Measurements from ENCODE around the gene RAB11FIP3. TPM values are rescaled to one million over a fixed set of nuclear protein-coding genes. Genes with fewer than 3 reads are reported as not detected.

The RAB11FIP3 gene
- polyA plus RNA-seq, 1 of the 3 experiments (the other 2 are of a cell fraction), result 24.8 TPM

DNA sequence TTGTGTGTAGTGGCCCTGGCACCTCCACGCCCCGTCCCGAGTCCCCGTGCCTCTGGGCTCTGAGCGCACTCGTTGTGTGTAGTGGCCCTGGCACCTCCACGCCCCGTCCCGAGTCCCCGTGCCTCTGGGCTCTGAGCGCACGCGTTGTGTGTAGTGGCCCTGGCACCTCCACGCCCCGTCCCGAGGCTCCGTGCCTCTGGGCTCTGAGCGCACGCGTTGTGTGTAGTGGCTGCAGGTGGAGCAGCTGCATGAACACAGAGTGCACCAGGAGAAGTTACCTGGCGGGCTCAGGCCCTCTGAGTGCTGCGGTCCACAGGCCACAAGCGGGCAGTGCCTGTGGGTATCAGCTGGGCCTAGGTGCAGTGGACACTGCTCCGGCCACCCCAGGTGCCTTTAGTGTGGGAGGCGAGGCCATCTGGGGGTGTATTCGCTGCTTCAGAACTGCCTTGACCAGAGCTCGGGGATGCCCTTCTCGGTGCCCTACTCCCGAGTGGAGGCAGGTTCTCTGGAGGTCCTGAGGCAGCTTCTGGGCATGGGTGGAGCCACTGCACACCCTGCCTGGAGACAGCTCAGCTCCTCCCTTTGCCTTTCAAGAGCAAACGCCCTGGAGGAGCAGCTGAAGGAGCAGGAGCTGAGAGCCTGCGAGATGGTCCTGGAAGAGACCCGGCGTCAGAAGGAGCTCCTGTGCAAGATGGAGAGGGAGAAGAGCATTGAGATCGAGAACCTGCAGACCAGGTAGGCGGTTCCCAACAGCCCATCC lies 84.8 kb downstream of the RAB11FIP3 start:
- DNase-seq, result no peak
- Histone ChIP-seq H3K79me2 (ENCODE audit: insufficient read depth) (no peaks in the 10 kb centered on the region), H3K27ac (ENCODE audit: low read depth in 2 of 2, low read length in 1 of 2) (no peak overlapping the region), H3K9me2 (no peaks in the 10 kb centered on the region), H3K27me3 (ENCODE audit: insufficient read depth) (no peaks in the 10 kb centered on the region), H3K4me2 (no peak overlapping the region), H4K20me1 (ENCODE audit: insufficient read depth) (no peaks in the 10 kb centered on the region), H2AFZ (ENCODE audit: low read depth) (no peak overlapping the region), H3F3A (replicated peaks; ENCODE audit: insufficient read depth) (no peaks in the 10 kb centered on the region), H3K9me3 (no peaks in the 10 kb centered on the region), H3K4me3 (ENCODE audit: low read depth in 2 of 2, low read length in 1 of 2) (no peak overlapping the region), H3K4me1 (ENCODE audit: control insufficient read depth in 1 of 2, insufficient read depth in 2 of 2, low read depth in 1 of 2, low read length in 1 of 2) (no peaks in the 10 kb centered on the region), H3K9ac (no peak overlapping the region), H3K36me3 (replicated peaks in 1 of 2; ENCODE audit: control insufficient read depth in 1 of 2, insufficient read depth in 2 of 2, low read length in 1 of 2) (peaks cover 3 to 23% of the 10 kb centered on the region in 2 experiments)
- WGBS (ENCODE audit: low lambda C conversion rate), result 97% methylated on average over 32 of the region's 35 CpGs
- ChIA-PET CTCF (no interaction called here), POLR2A (no interaction called here)
- TF ChIP-seq EP300 (IDR thresholded peaks at IDR 0.05; ENCODE audit: borderline replicate concordance in 1 of 2, low read depth in 1 of 2, low read length in 1 of 2) (no peak), RCOR1 (IDR thresholded peaks at IDR 0.05; ENCODE audit: low read length) (no peak), NFIC (IDR thresholded peaks at IDR 0.05; ENCODE audit: borderline replicate concordance) (no peak), ELF1 (IDR thresholded peaks at IDR 0.05) (no peak), YY1 (IDR thresholded peaks at IDR 0.05; ENCODE audit: low read depth) (no peak), RFX5 (IDR thresholded peaks at IDR 0.05; ENCODE audit: low read length) (no peak), FOXM1 (IDR thresholded peaks at IDR 0.05; ENCODE audit: low read depth) (no peak), SIN3A (IDR thresholded peaks at IDR 0.05; ENCODE audit: borderline replicate concordance, low read depth, low read length) (no peak), NRF1 (IDR thresholded peaks at IDR 0.05; ENCODE audit: low read depth, low read length) (no peak), GABPA (IDR thresholded peaks at IDR 0.05; ENCODE audit: low read depth) (no peak), PBX3 (IDR thresholded peaks at IDR 0.05) (no peak), USF2 (IDR thresholded peaks at IDR 0.05; ENCODE audit: borderline replicate concordance, low read depth, low read length) (no peak), GATA2 (CRISPR knock-in tag; IDR thresholded peaks at IDR 0.05) (no peak), POLR2AphosphoS5 (IDR thresholded peaks at IDR 0.05; ENCODE audit: low read depth, low read length) (no peak), TEAD4 (IDR thresholded peaks at IDR 0.05; ENCODE audit: borderline replicate concordance, insufficient read depth) (no peak)
- TF ChIP-seq, protein P1, sequence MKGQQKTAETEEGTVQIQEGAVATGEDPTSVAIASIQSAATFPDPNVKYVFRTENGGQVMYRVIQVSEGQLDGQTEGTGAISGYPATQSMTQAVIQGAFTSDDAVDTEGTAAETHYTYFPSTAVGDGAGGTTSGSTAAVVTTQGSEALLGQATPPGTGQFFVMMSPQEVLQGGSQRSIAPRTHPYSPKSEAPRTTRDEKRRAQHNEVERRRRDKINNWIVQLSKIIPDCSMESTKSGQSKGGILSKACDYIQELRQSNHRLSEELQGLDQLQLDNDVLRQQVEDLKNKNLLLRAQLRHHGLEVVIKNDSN (IDR thresholded peaks at IDR 0.05; ENCODE audit: borderline replicate concordance, low read depth), result no peak
- TF ChIP-seq, protein P2, sequence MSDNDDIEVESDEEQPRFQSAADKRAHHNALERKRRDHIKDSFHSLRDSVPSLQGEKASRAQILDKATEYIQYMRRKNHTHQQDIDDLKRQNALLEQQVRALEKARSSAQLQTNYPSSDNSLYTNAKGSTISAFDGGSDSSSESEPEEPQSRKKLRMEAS (IDR thresholded peaks at IDR 0.05; ENCODE audit: low read depth), result no peak
- TF ChIP-seq, protein P3, sequence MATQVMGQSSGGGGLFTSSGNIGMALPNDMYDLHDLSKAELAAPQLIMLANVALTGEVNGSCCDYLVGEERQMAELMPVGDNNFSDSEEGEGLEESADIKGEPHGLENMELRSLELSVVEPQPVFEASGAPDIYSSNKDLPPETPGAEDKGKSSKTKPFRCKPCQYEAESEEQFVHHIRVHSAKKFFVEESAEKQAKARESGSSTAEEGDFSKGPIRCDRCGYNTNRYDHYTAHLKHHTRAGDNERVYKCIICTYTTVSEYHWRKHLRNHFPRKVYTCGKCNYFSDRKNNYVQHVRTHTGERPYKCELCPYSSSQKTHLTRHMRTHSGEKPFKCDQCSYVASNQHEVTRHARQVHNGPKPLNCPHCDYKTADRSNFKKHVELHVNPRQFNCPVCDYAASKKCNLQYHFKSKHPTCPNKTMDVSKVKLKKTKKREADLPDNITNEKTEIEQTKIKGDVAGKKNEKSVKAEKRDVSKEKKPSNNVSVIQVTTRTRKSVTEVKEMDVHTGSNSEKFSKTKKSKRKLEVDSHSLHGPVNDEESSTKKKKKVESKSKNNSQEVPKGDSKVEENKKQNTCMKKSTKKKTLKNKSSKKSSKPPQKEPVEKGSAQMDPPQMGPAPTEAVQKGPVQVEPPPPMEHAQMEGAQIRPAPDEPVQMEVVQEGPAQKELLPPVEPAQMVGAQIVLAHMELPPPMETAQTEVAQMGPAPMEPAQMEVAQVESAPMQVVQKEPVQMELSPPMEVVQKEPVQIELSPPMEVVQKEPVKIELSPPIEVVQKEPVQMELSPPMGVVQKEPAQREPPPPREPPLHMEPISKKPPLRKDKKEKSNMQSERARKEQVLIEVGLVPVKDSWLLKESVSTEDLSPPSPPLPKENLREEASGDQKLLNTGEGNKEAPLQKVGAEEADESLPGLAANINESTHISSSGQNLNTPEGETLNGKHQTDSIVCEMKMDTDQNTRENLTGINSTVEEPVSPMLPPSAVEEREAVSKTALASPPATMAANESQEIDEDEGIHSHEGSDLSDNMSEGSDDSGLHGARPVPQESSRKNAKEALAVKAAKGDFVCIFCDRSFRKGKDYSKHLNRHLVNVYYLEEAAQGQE (IDR thresholded peaks at IDR 0.05; ENCODE audit: low read depth, low read length), result no peak
- TF ChIP-seq, protein P4, sequence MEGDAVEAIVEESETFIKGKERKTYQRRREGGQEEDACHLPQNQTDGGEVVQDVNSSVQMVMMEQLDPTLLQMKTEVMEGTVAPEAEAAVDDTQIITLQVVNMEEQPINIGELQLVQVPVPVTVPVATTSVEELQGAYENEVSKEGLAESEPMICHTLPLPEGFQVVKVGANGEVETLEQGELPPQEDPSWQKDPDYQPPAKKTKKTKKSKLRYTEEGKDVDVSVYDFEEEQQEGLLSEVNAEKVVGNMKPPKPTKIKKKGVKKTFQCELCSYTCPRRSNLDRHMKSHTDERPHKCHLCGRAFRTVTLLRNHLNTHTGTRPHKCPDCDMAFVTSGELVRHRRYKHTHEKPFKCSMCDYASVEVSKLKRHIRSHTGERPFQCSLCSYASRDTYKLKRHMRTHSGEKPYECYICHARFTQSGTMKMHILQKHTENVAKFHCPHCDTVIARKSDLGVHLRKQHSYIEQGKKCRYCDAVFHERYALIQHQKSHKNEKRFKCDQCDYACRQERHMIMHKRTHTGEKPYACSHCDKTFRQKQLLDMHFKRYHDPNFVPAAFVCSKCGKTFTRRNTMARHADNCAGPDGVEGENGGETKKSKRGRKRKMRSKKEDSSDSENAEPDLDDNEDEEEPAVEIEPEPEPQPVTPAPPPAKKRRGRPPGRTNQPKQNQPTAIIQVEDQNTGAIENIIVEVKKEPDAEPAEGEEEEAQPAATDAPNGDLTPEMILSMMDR (IDR thresholded peaks at IDR 0.05), result no peak
